Upper lobe of left lung (tissue), 4 donors: Measurements from ENCODE around the gene SIGLEC9.

Source experiments
- CTCF ChIP-seq, 6 experiments: fragments of 450-650 bp in 4 of 6; fragments of 200-600 bp in 2 of 6; sonication (generic) in 2 of 6; IDR thresholded peaks; one replicate each; pipeline ENCODE4 v1.5.1; 2016 to 2019; ENCODE audit warnings: antibody characterized with exemption in 6 of 6
- POLR2A ChIP-seq, 4 donors: fragments of 450-650 bp; IDR thresholded peaks; one replicate each; pipeline ENCODE4 v1.5.1; 2016 to 2017; ENCODE audit warnings: antibody characterized with exemption in 4 of 4, mild to moderate bottlenecking in 2 of 4
- POLR2AphosphoS5 ChIP-seq, 2 donors: sonication (generic); formaldehyde crosslinking; IDR thresholded peaks; one replicate each; pipeline ENCODE4 v1.5.1; 2017; ENCODE audit warnings: antibody characterized with exemption in 2 of 2

DNA sequence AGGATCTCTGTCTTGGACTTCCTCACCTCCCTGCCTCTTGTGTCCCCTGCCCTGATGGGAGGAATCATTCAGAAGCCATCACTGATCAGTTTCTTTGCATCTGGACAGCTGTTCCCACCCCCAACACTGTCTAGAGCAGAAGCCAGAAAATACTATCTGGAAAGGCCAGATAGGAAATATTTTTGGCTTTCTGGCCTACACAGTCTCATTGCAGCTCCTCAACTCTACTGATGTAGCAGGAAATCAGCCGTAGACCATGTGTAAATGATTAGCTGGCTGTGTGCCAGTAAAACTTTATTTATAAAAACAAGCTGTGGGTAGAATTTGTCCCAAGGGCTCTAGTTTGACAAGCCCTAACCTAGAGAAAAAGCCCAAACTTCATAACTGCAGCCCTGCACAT, 23.0 kb downstream of the SIGLEC9 start:
- TF ChIP-seq CTCF (IDR thresholded peaks at IDR 0.05) (no peak), POLR2A (IDR thresholded peaks at IDR 0.05) (no peak), POLR2AphosphoS5 (IDR thresholded peaks at IDR 0.05) (no peak)
